ENCODE measurements around the gene UVSSA.
"Not testable (repeated sequence)": the region's sequence is repeated elsewhere in the genome, so short reads cannot be mapped to it uniquely, and the experiment has no call there.

Gene UVSSA

GRCh38 chr4:1333256-1333655 lies 13.8 kb upstream of the UVSSA start:
- Histone ChIP-seq H3K27me3 (ENCODE audit: control insufficient read depth in 1 of 2, insufficient read depth in 2 of 2, low read length in 2 of 2) (no peaks in the 10 kb centered on the region), H3K4me3 (ENCODE audit: low read depth in 1 of 2, low read length in 2 of 2) (no peak overlapping the region), H3K9me3 (ENCODE audit: control insufficient read depth in 1 of 2, low read length in 2 of 2) (no peaks in the 10 kb centered on the region), H3K36me3 (ENCODE audit: control insufficient read depth in 1 of 2, insufficient read depth in 2 of 2, low read length in 2 of 2) (peaks cover 34 to 82% of the 10 kb centered on the region in 2 donors), H3K9ac (ENCODE audit: low read depth in 1 of 2, low read length in 2 of 2) (no peak overlapping the region), H3K4me1 (ENCODE audit: control insufficient read depth in 1 of 2, insufficient read depth in 2 of 2, low read length in 2 of 2) (no peaks in the 10 kb centered on the region), H3K27ac (ENCODE audit: low read depth, low read length) (no peak overlapping the region)

GRCh38 chr4:1333851-1334578 lies 13.0 kb upstream of the UVSSA start:
- not testable (repeated sequence) for H3K9ac ChIP-seq (ENCODE audit: low read depth in 1 of 2, low read length in 2 of 2); H3K27ac ChIP-seq (ENCODE audit: low read depth, low read length)
- H3K36me3 ChIP-seq (ENCODE audit: control insufficient read depth in 1 of 2, insufficient read depth in 2 of 2, low read length in 2 of 2), result peaks cover 33 to 82% of the 10 kb centered on the region in 2 donors

GRCh38 chr4:1334579-1334895 lies 12.5 kb upstream of the UVSSA start:
- H3K27ac ChIP-seq (ENCODE audit: low read depth, low read length), result no peak overlapping the region
- peaks cover 38 to 82% of the 10 kb centered on the region in 2 donors for H3K36me3 ChIP-seq (ENCODE audit: control insufficient read depth in 1 of 2, insufficient read depth in 2 of 2, low read length in 2 of 2)
- H3K9me3 ChIP-seq (ENCODE audit: control insufficient read depth in 1 of 2, low read length in 2 of 2), result no peaks in the 10 kb centered on the region
- H3K4me3 ChIP-seq (ENCODE audit: low read depth in 1 of 2, low read length in 2 of 2), result no peak overlapping the region
- H3K27me3 ChIP-seq (ENCODE audit: control insufficient read depth in 1 of 2, insufficient read depth in 2 of 2, low read length in 2 of 2), result no peaks in the 10 kb centered on the region
- no peak overlapping the region for H3K9ac ChIP-seq (ENCODE audit: low read depth in 1 of 2, low read length in 2 of 2)
- H3K4me1 ChIP-seq (ENCODE audit: control insufficient read depth in 1 of 2, insufficient read depth in 2 of 2, low read length in 2 of 2), result no peaks in the 10 kb centered on the region

More at GRCh38 chr4:1333851-1334578, 13.0 kb upstream of the UVSSA start:
- not testable (repeated sequence) for H3K4me3 ChIP-seq (ENCODE audit: low read depth in 1 of 2, low read length in 2 of 2); H3K4me1 ChIP-seq (ENCODE audit: control insufficient read depth in 1 of 2, insufficient read depth in 2 of 2, low read length in 2 of 2); H3K27me3 ChIP-seq (ENCODE audit: control insufficient read depth in 1 of 2, insufficient read depth in 2 of 2, low read length in 2 of 2); H3K9me3 ChIP-seq (ENCODE audit: control insufficient read depth in 1 of 2, low read length in 2 of 2)

- H3K9me3 ChIP-seq (ENCODE audit: control insufficient read depth in 1 of 2, low read length in 2 of 2); H3K4me1 ChIP-seq (ENCODE audit: control insufficient read depth in 1 of 2, insufficient read depth in 2 of 2, low read length in 2 of 2); H3K4me3 ChIP-seq (ENCODE audit: low read depth in 1 of 2, low read length in 2 of 2); H3K9ac ChIP-seq (ENCODE audit: low read depth in 1 of 2, low read length in 2 of 2); H3K27me3 ChIP-seq (ENCODE audit: control insufficient read depth in 1 of 2, insufficient read depth in 2 of 2, low read length in 2 of 2); H3K27ac ChIP-seq (ENCODE audit: low read depth, low read length): not testable (repeated sequence)
- H3K36me3 ChIP-seq (ENCODE audit: control insufficient read depth in 1 of 2, insufficient read depth in 2 of 2, low read length in 2 of 2), result peaks cover 43 to 86% of the 10 kb centered on the region in 2 donors
These were observed 11.7 kb upstream of the UVSSA start for GRCh38 chr4:1335193-1335883.

GRCh38 chr4:1336088-1336491 lies 10.9 kb upstream of the UVSSA start:
- Histone ChIP-seq H3K9me3 (ENCODE audit: control insufficient read depth in 1 of 2, low read length in 2 of 2) (no peaks in the 10 kb centered on the region), H3K4me1 (ENCODE audit: control insufficient read depth in 1 of 2, insufficient read depth in 2 of 2, low read length in 2 of 2) (no peaks in the 10 kb centered on the region), H3K27me3 (ENCODE audit: control insufficient read depth in 1 of 2, insufficient read depth in 2 of 2, low read length in 2 of 2) (no peaks in the 10 kb centered on the region), H3K36me3 (ENCODE audit: control insufficient read depth in 1 of 2, insufficient read depth in 2 of 2, low read length in 2 of 2) (peaks cover 46 to 88% of the 10 kb centered on the region in 2 donors), H3K9ac (ENCODE audit: low read depth in 1 of 2, low read length in 2 of 2) (no peak overlapping the region), H3K4me3 (ENCODE audit: low read depth in 1 of 2, low read length in 2 of 2) (no peak overlapping the region), H3K27ac (ENCODE audit: low read depth, low read length) (no peak overlapping the region)

GRCh38 chr4:1337376-1337831 lies 9.6 kb upstream of the UVSSA start:
- Histone ChIP-seq H3K4me1 (ENCODE audit: control insufficient read depth in 1 of 2, insufficient read depth in 2 of 2, low read length in 2 of 2) (no peaks in the 10 kb centered on the region), H3K4me3 (ENCODE audit: low read depth in 1 of 2, low read length in 2 of 2) (no peak overlapping the region), H3K36me3 (ENCODE audit: control insufficient read depth in 1 of 2, insufficient read depth in 2 of 2, low read length in 2 of 2) (peaks cover 46 to 81% of the 10 kb centered on the region in 2 donors), H3K27me3 (ENCODE audit: control insufficient read depth in 1 of 2, insufficient read depth in 2 of 2, low read length in 2 of 2) (no peaks in the 10 kb centered on the region), H3K27ac (ENCODE audit: low read depth, low read length) (no peak overlapping the region), H3K9ac (ENCODE audit: low read depth in 1 of 2, low read length in 2 of 2) (no peak overlapping the region), H3K9me3 (ENCODE audit: control insufficient read depth in 1 of 2, low read length in 2 of 2) (no peaks in the 10 kb centered on the region)

- peaks cover 46 to 74% of the 10 kb centered on the region in 2 donors for H3K36me3 ChIP-seq (ENCODE audit: control insufficient read depth in 1 of 2, insufficient read depth in 2 of 2, low read length in 2 of 2)
- no peak overlapping the region for H3K4me3 ChIP-seq (ENCODE audit: low read depth in 1 of 2, low read length in 2 of 2)
- no peaks in the 10 kb centered on the region for H3K27me3 ChIP-seq (ENCODE audit: control insufficient read depth in 1 of 2, insufficient read depth in 2 of 2, low read length in 2 of 2)
- no peak overlapping the region for H3K27ac ChIP-seq (ENCODE audit: low read depth, low read length)
- no peaks in the 10 kb centered on the region for H3K4me1 ChIP-seq (ENCODE audit: control insufficient read depth in 1 of 2, insufficient read depth in 2 of 2, low read length in 2 of 2)
- H3K9me3 ChIP-seq (ENCODE audit: control insufficient read depth in 1 of 2, low read length in 2 of 2), result no peaks in the 10 kb centered on the region
- no peak overlapping the region for H3K9ac ChIP-seq (ENCODE audit: low read depth in 1 of 2, low read length in 2 of 2)
These were observed 8.9 kb upstream of the UVSSA start for GRCh38 chr4:1337951-1338751.

- Histone ChIP-seq H3K36me3 (ENCODE audit: control insufficient read depth in 1 of 2, insufficient read depth in 2 of 2, low read length in 2 of 2) (peaks cover 46 to 72% of the 10 kb centered on the region in 2 donors), H3K9ac (ENCODE audit: low read depth in 1 of 2, low read length in 2 of 2) (no peak overlapping the region), H3K4me1 (ENCODE audit: control insufficient read depth in 1 of 2, insufficient read depth in 2 of 2, low read length in 2 of 2) (no peaks in the 10 kb centered on the region), H3K27me3 (ENCODE audit: control insufficient read depth in 1 of 2, insufficient read depth in 2 of 2, low read length in 2 of 2) (no peaks in the 10 kb centered on the region), H3K9me3 (ENCODE audit: control insufficient read depth in 1 of 2, low read length in 2 of 2) (no peaks in the 10 kb centered on the region), H3K4me3 (ENCODE audit: low read depth in 1 of 2, low read length in 2 of 2) (no peak overlapping the region), H3K27ac (ENCODE audit: low read depth, low read length) (no peak overlapping the region)
These were observed 8.1 kb upstream of the UVSSA start for GRCh38 chr4:1338752-1339414.

GRCh38 chr4:1339489-1339888 lies 7.5 kb upstream of the UVSSA start:
- Histone ChIP-seq H3K9me3 (ENCODE audit: control insufficient read depth in 1 of 2, low read length in 2 of 2) (no peaks in the 10 kb centered on the region), H3K9ac (ENCODE audit: low read depth in 1 of 2, low read length in 2 of 2) (no peak overlapping the region), H3K27me3 (ENCODE audit: control insufficient read depth in 1 of 2, insufficient read depth in 2 of 2, low read length in 2 of 2) (no peaks in the 10 kb centered on the region), H3K27ac (ENCODE audit: low read depth, low read length) (no peak overlapping the region), H3K4me3 (ENCODE audit: low read depth in 1 of 2, low read length in 2 of 2) (no peak overlapping the region), H3K36me3 (ENCODE audit: control insufficient read depth in 1 of 2, insufficient read depth in 2 of 2, low read length in 2 of 2) (peaks cover 43 to 67% of the 10 kb centered on the region in 2 donors), H3K4me1 (ENCODE audit: control insufficient read depth in 1 of 2, insufficient read depth in 2 of 2, low read length in 2 of 2) (no peaks in the 10 kb centered on the region)

Data from duodenal mucosa (tissue), 2 donors.